ENCODE results near the gene CACNA1E. TPM values are rescaled to one million over a fixed set of nuclear protein-coding genes. Genes with fewer than 3 reads are reported as not detected.

Gene CACNA1E
- polyA plus RNA-seq, 4 donors = 0.07 to 0.46 TPM; not detected in 2

DNA sequence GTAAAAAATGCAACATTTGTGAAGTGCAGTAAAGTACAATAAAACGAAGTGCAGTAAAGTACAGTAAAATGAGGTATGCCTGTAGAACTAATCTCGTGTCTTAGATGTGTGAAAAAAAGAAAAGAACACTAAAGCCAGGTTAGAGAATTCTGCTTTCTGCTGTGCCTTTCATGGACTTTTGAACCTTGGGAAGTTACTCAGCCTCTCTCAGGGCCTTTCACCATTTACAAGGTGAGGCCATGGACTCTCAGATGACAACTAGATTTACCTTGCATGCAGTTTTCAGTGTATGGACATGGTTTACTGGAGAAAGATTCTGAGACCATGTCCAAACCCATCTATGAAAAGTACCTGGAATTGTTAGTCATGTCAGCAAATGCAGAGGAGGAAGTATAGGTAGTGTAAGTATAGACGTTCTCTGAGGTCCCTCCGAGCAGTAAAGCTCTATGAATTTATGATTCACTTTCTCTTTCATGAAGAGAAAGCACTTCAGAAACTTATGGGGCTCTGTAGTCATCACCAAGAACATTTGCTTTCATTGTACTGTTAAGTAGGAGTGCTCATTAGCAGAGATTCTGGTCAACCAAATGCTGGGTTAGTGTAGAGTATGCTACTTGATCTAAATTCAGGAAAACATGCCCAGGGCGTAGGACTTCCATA is 143.1 kb downstream of the CACNA1E start:
- no peak for FAIRE-seq

DNA sequence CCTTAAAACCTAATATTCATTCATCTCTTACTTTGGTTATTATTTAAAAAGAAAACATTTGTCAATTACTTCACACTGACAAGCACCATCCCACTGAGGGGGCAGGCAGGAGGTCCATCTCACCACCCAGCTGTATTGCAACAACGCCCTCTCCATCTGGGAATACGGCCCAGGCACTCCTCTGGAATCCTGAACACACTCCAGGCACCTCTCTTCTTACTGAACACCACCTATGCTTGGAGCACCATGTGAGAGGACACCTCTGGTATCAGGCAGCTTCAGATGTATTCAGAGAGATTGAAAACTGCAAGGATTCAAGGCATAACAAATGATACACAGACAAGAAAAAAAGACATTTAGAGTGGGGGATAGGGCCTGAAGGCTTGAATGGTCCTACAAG is 147.1 kb downstream of the CACNA1E start:
- WGBS, 3 donors = 60 to 77% (median 72%) methylated on average over 2 of the region's 2 CpGs
- no peaks in the 10 kb centered on the region for H3K9me3 ChIP-seq (ENCODE audit: control insufficient read depth in 2 of 2, insufficient read depth in 1 of 2, low read depth in 1 of 2, low read length in 1 of 2)
- no peak overlapping the region for H3K4me3 ChIP-seq (ENCODE audit: low read depth in 1 of 3, low read length in 3 of 3)
- H3K36me3 ChIP-seq (ENCODE audit: control insufficient read depth in 3 of 3, insufficient read depth in 2 of 3, low read depth in 1 of 3, low read length in 3 of 3) = no peaks in the 10 kb centered on the region
- no peak overlapping the region for H3K27ac ChIP-seq (ENCODE audit: low read depth in 1 of 3, low read length in 2 of 3)
- DNase-seq (no peak), FAIRE-seq (no peak)
- H3K4me1 ChIP-seq (ENCODE audit: control insufficient read depth in 3 of 3, insufficient read depth in 2 of 3, low read depth in 1 of 3, low read length in 2 of 3) = no peaks in the 10 kb centered on the region
- H3K27me3 ChIP-seq (ENCODE audit: control insufficient read depth in 3 of 3, insufficient read depth in 3 of 3, low read length in 3 of 3) = peaks cover 0 to 3% (median 0%) of the 10 kb centered on the region in 3 donors

More for the DNA sequence above, 143.1 kb downstream of the CACNA1E start:
- peaks cover 0 to 3% (median 0%) of the 10 kb centered on the region in 3 donors for H3K27me3 ChIP-seq (ENCODE audit: control insufficient read depth in 3 of 3, insufficient read depth in 3 of 3, low read length in 3 of 3)
- DNase-seq = peak; percentile 22 to 53
- no peaks in the 10 kb centered on the region for H3K9me3 ChIP-seq (ENCODE audit: control insufficient read depth in 2 of 2, insufficient read depth in 1 of 2, low read depth in 1 of 2, low read length in 1 of 2)
- H3K27ac ChIP-seq (ENCODE audit: low read depth in 1 of 3, low read length in 2 of 3) = peak overlapping the region in 1 of 3 donors; percentile 23
- no peaks in the 10 kb centered on the region for H3K36me3 ChIP-seq (ENCODE audit: control insufficient read depth in 3 of 3, insufficient read depth in 2 of 3, low read depth in 1 of 3, low read length in 3 of 3)
- no peak overlapping the region for H3K4me3 ChIP-seq (ENCODE audit: low read depth in 1 of 3, low read length in 3 of 3)
- WGBS, 3 donors = 36 to 57% (median 45%) methylated on average over 5 of the region's 5 CpGs
- H3K4me1 ChIP-seq (ENCODE audit: control insufficient read depth in 3 of 3, insufficient read depth in 2 of 3, low read depth in 1 of 3, low read length in 2 of 3) = no peaks in the 10 kb centered on the region

DNA sequence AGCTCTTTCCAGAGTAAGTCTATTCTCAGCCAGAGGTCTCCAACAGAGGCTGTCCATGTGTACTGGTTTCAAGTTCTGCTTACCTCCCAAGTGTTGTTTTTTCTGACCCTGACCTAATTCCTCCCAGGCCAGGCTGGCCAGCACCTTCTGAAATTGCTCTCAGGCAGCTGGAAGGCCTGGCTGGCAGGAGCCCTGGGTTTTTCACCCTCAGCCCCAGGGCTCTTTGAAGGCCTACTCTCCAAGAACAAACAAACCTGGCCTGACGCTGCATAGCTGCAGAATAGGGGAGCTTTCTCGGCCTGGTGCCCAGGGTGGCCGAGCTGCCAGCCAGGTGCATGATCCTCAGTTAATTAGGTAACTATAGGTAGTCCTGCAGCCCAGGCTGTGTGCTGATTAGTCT is 147.5 kb downstream of the CACNA1E start:
- WGBS, 3 donors = 57 to 76% (median 62%) methylated on average over 3 of the region's 3 CpGs
- Histone ChIP-seq H3K36me3 (ENCODE audit: control insufficient read depth in 3 of 3, insufficient read depth in 2 of 3, low read depth in 1 of 3, low read length in 3 of 3) (no peaks in the 10 kb centered on the region), H3K4me1 (ENCODE audit: control insufficient read depth in 3 of 3, insufficient read depth in 2 of 3, low read depth in 1 of 3, low read length in 2 of 3) (no peaks in the 10 kb centered on the region), H3K9me3 (ENCODE audit: control insufficient read depth in 2 of 2, insufficient read depth in 1 of 2, low read depth in 1 of 2, low read length in 1 of 2) (no peaks in the 10 kb centered on the region), H3K27ac (ENCODE audit: low read depth in 1 of 3, low read length in 2 of 3) (no peak overlapping the region), H3K4me3 (ENCODE audit: low read depth in 1 of 3, low read length in 3 of 3) (no peak overlapping the region), H3K27me3 (ENCODE audit: control insufficient read depth in 3 of 3, insufficient read depth in 3 of 3, low read length in 3 of 3) (peaks cover 0 to 3% (median 0%) of the 10 kb centered on the region in 3 donors)
- no peak for DNase-seq
- FAIRE-seq = no peak

DNA sequence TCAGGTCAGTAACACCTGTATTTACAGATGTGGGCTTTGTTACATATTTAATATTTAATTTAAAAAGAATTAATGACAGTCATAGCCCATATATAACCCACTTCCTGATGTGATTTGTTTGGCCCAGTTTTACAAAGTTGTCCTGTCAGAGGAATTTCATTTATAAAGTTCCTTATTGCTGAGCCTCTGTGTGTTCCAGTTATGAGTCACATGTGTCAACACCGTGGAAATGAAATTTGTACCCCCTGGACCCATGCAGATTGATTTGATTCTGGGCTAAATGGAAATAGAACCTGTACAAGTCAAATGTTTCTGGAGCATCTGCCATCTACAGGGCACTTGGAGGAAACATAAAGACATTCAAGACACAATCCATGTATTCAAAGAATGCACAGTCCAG is 149.2 kb downstream of the CACNA1E start:
- Histone ChIP-seq H3K27ac (ENCODE audit: low read depth in 1 of 3, low read length in 2 of 3) (no peak overlapping the region), H3K4me3 (ENCODE audit: low read depth in 1 of 3, low read length in 3 of 3) (no peak overlapping the region), H3K36me3 (ENCODE audit: control insufficient read depth in 3 of 3, insufficient read depth in 2 of 3, low read depth in 1 of 3, low read length in 3 of 3) (no peaks in the 10 kb centered on the region), H3K9me3 (ENCODE audit: control insufficient read depth in 2 of 2, insufficient read depth in 1 of 2, low read depth in 1 of 2, low read length in 1 of 2) (no peaks in the 10 kb centered on the region), H3K27me3 (ENCODE audit: control insufficient read depth in 3 of 3, insufficient read depth in 3 of 3, low read length in 3 of 3) (peaks cover 0 to 5% (median under 1%) of the 10 kb centered on the region in 3 donors), H3K4me1 (ENCODE audit: control insufficient read depth in 3 of 3, insufficient read depth in 2 of 3, low read depth in 1 of 3, low read length in 2 of 3) (no peaks in the 10 kb centered on the region)
- no peak for FAIRE-seq
- WGBS, 3 donors = 9 to 43% (median 17%) methylated on average over 1 of the region's 1 CpG
- DNase-seq = peak; percentile 21 to 50

DNA sequence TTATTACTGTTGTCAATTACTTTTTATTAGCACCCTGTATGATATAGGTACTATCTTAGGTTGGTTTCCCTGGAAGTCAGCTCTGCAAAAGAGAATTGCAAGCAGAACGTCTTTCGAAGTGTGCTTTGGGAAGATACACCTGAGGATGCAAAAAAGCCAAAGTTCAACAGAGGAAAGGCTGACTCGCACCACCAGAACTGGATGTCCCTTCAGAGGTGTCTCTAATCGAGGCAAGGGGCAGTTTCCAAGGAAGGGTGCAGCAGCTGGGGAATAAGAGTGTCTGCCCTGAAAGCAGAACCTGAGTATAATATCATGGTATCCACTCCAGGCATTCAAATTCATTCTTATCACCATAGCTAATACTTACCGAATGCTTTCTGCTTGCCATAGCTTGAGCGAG is 149.6 kb downstream of the CACNA1E start:
- Histone ChIP-seq H3K9me3 (ENCODE audit: control insufficient read depth in 2 of 2, insufficient read depth in 1 of 2, low read depth in 1 of 2, low read length in 1 of 2) (no peaks in the 10 kb centered on the region), H3K27me3 (ENCODE audit: control insufficient read depth in 3 of 3, insufficient read depth in 3 of 3, low read length in 3 of 3) (peaks cover 0 to 9% (median 0%) of the 10 kb centered on the region in 3 donors), H3K4me1 (ENCODE audit: control insufficient read depth in 3 of 3, insufficient read depth in 2 of 3, low read depth in 1 of 3, low read length in 2 of 3) (no peaks in the 10 kb centered on the region), H3K36me3 (ENCODE audit: control insufficient read depth in 3 of 3, insufficient read depth in 2 of 3, low read depth in 1 of 3, low read length in 3 of 3) (no peaks in the 10 kb centered on the region), H3K4me3 (ENCODE audit: low read depth in 1 of 3, low read length in 3 of 3) (no peak overlapping the region), H3K27ac (ENCODE audit: low read depth in 1 of 3, low read length in 2 of 3) (no peak overlapping the region)
- 72 to 87% (median 73%) methylated on average over 6 of the region's 6 CpGs for WGBS, 3 donors
- no peak for FAIRE-seq
- no peak for DNase-seq

DNA sequence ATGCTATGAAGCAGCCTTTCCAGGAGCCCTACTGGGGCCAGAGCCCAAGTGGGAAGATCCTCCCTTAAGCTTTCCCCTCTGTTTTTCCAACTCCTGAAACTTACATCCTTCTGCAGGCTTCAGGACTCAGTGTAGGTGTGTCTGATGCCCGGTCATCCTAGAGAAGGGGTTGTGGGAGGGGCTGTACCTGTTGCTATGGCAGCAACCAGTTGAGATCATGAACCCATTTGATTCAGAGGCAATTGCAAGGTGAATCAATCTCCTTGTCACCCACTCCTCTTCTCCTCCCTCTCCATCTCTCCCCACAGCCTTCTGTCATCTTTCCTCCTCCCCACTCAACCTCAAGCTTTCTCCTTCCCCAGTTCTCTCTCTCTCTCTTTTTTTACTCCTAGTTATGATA is 151.8 kb downstream of the CACNA1E start:
- Histone ChIP-seq H3K4me3 (ENCODE audit: low read depth in 1 of 3, low read length in 3 of 3) (no peak overlapping the region), H3K36me3 (ENCODE audit: control insufficient read depth in 3 of 3, insufficient read depth in 2 of 3, low read depth in 1 of 3, low read length in 3 of 3) (no peaks in the 10 kb centered on the region), H3K27ac (ENCODE audit: low read depth in 1 of 3, low read length in 2 of 3) (no peak overlapping the region), H3K4me1 (ENCODE audit: control insufficient read depth in 3 of 3, insufficient read depth in 2 of 3, low read depth in 1 of 3, low read length in 2 of 3) (no peaks in the 10 kb centered on the region), H3K9me3 (ENCODE audit: control insufficient read depth in 2 of 2, insufficient read depth in 1 of 2, low read depth in 1 of 2, low read length in 1 of 2) (no peaks in the 10 kb centered on the region), H3K27me3 (ENCODE audit: control insufficient read depth in 3 of 3, insufficient read depth in 3 of 3, low read length in 3 of 3) (peaks cover 0 to 9% (median 0%) of the 10 kb centered on the region in 3 donors)
- WGBS, 3 donors = 25 to 50% (median 44%) methylated on average over 1 of the region's 1 CpG
- FAIRE-seq = no peak
- no peak for DNase-seq

DNA sequence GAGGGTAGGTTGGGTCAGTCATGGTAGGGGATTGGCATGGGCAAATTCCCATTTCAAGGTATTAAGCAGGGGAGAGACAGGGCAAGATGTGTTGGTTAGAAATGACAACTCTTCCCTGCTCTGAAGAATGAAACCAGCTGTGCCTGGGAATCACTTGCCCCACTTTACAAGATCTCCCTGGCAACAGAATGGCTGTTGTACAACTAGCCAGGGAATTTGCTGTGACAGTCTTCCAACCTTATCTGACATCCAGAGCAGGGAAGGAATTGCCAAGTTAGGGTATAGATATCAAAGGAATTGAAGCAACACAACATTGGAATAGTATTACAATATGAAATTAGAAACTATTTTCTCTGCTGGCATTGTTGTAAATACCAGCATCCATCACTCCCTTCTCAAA is 154.7 kb downstream of the CACNA1E start:
- Histone ChIP-seq H3K9me3 (ENCODE audit: control insufficient read depth in 2 of 2, insufficient read depth in 1 of 2, low read depth in 1 of 2, low read length in 1 of 2) (no peaks in the 10 kb centered on the region), H3K27ac (ENCODE audit: low read depth in 1 of 3, low read length in 2 of 3) (no peak overlapping the region), H3K36me3 (ENCODE audit: control insufficient read depth in 3 of 3, insufficient read depth in 2 of 3, low read depth in 1 of 3, low read length in 3 of 3) (no peaks in the 10 kb centered on the region), H3K27me3 (ENCODE audit: control insufficient read depth in 3 of 3, insufficient read depth in 3 of 3, low read length in 3 of 3) (peaks cover 0 to 9% (median 0%) of the 10 kb centered on the region in 3 donors), H3K4me3 (ENCODE audit: low read depth in 1 of 3, low read length in 3 of 3) (no peak overlapping the region), H3K4me1 (ENCODE audit: control insufficient read depth in 3 of 3, insufficient read depth in 2 of 3, low read depth in 1 of 3, low read length in 2 of 3) (no peaks in the 10 kb centered on the region)
- FAIRE-seq = no peak
- DNase-seq = no peak

DNA sequence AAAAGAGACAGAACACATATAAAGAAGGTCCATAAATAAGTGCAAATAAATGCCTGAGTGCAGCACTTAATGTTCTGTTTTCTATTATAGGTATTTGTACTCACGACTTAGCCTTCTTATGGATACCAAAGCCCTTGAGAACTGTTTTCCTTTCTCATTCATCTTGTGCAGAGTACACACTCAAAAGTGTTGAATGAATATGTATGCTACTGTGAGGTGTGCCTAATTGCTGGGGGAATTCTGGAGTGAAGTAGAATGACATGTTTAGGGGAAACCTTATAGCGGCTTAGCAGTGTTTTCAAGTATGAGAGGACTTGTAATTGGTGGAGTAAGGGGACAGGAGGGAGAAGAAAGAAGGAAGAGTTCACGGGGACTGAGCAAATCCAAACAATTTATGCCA is 157.6 kb downstream of the CACNA1E start:
- no peak overlapping the region for H3K4me3 ChIP-seq (ENCODE audit: low read depth in 1 of 3, low read length in 3 of 3)
- WGBS, 3 donors = 73 to 83% (median 82%) methylated on average over 3 of the region's 3 CpGs
- H3K27me3 ChIP-seq (ENCODE audit: control insufficient read depth in 3 of 3, insufficient read depth in 3 of 3, low read length in 3 of 3) = peaks cover 0 to 9% (median 0%) of the 10 kb centered on the region in 3 donors
- no peaks in the 10 kb centered on the region for H3K4me1 ChIP-seq (ENCODE audit: control insufficient read depth in 3 of 3, insufficient read depth in 2 of 3, low read depth in 1 of 3, low read length in 2 of 3)
- H3K36me3 ChIP-seq (ENCODE audit: control insufficient read depth in 3 of 3, insufficient read depth in 2 of 3, low read depth in 1 of 3, low read length in 3 of 3) = no peaks in the 10 kb centered on the region
- FAIRE-seq (no peak), DNase-seq (no peak)
- no peak overlapping the region for H3K27ac ChIP-seq (ENCODE audit: low read depth in 1 of 3, low read length in 2 of 3)
- H3K9me3 ChIP-seq (ENCODE audit: control insufficient read depth in 2 of 2, insufficient read depth in 1 of 2, low read depth in 1 of 2, low read length in 1 of 2) = no peaks in the 10 kb centered on the region

DNA sequence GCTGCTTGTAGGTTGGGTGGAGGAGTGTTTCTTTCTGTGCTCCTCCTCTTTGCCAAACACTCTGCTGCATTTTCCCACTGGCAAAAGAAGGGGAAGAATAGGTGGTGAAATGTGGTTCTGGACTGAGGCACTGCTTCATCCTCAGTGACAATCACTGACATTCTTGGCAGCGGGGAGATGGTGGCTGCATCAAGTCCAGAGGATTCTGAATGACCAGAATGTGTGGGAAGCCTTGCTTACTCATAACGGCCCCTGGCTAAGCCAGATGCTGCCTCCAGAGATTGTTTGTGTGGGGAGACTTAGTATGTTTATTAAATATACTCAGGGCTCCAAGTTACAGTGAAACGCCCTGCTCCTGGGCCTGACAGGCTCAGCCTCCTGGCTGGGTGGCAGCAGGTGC is 160.3 kb downstream of the CACNA1E start:
- H3K27me3 ChIP-seq (ENCODE audit: control insufficient read depth in 3 of 3, insufficient read depth in 3 of 3, low read length in 3 of 3) = no peaks in the 10 kb centered on the region
- DNase-seq (no peak), FAIRE-seq (no peak)
- no peaks in the 10 kb centered on the region for H3K9me3 ChIP-seq (ENCODE audit: control insufficient read depth in 2 of 2, insufficient read depth in 1 of 2, low read depth in 1 of 2, low read length in 1 of 2)
- 60 to 65% (median 64%) methylated on average over 3 of the region's 3 CpGs for WGBS, 3 donors
- peaks cover 0 to 3% (median 0%) of the 10 kb centered on the region in 3 donors for H3K4me1 ChIP-seq (ENCODE audit: control insufficient read depth in 3 of 3, insufficient read depth in 2 of 3, low read depth in 1 of 3, low read length in 2 of 3)
- H3K27ac ChIP-seq (ENCODE audit: low read depth in 1 of 3, low read length in 2 of 3) = no peak overlapping the region
- H3K36me3 ChIP-seq (ENCODE audit: control insufficient read depth in 3 of 3, insufficient read depth in 2 of 3, low read depth in 1 of 3, low read length in 3 of 3) = no peaks in the 10 kb centered on the region
- H3K4me3 ChIP-seq (ENCODE audit: low read depth in 1 of 3, low read length in 3 of 3) = no peak overlapping the region
